ENCODE data around the gene PI4K2B.

- TF ChIP-seq POLR2A (IDR thresholded peaks at IDR 0.05; ENCODE audit: low read length) (no peak), GATA1 (IDR thresholded peaks at IDR 0.05; ENCODE audit: low read depth, low read length) (no peak)
Observed at GRCh38 chr4:25310066-25310802, 76.4 kb downstream of the PI4K2B start.

Measured in erythroblast (primary cell).